ENCODE results near the gene ENGASE. TPM values are rescaled to one million over a fixed set of nuclear protein-coding genes. Genes with fewer than 3 reads are reported as not detected.

Gene ENGASE
- total and polyA plus RNA-seq, 2 of the 8 experiments (the other 6 are each of a cell fraction or from before 2014, with no cell fraction given): 9.3 to 36.1 TPM

DNA sequence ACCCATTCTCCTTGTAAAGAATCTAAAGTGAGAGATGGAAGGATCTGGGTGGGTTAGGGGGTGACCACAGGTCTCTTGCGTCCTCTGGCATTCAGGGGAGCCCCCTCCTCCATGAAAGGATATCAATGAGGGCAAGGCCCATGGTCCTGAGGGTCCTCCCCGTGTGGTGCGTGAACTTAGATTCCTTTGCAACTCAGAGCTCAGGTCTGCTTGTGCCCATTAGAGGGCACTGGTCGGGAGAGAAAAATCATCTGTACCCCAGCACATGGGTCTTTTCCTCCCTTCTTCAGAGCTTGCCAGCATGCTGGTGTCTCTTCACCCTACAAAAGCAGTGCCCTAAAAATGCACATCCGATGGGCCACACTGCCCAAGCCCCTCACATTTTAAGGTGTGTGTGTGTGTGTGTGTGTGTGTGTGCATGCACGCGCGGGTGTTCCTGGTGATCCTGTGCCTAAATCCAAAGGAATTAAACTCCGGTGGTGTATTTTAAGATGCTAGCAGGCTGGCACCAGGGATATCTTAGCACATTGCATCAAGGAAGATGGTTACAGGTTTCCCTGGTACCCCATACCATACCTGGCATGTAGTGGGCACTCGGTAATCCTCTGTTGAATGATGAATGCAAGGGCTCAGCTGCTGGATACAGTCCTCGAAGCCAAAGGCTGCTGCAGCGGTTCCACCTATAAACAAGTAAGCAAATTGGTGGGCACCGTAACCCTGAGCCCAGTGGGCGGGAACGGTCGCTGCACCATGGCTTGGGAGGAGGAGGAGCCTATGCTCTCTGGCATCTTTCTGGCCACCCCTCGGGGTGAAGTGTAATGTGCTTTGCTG is 45.9 kb upstream of the ENGASE start (continued):
- TF ChIP-seq TAF7 (optimal IDR thresholded peaks at IDR 0.05; ENCODE audit: borderline replicate concordance, low read depth, low read length) (no peak), EGR1 (IDR thresholded peaks at IDR 0.05; ENCODE audit: borderline replicate concordance, low read depth, low read length) (no peak), TEAD4 (IDR thresholded peaks at IDR 0.05; ENCODE audit: low read depth, low read length) (no peak)
